DMS114 treated with DMSO at 0.1 percent for 48 hours (cell line): ENCODE data around the gene SLC27A2.

Source experiments
- DNase-seq: peaks from one replicate; lab custom pipeline; 2025; ENCODE audit not compliant: unreplicated experiment; lab: John Stamatoyannopoulos, UW

SLC27A2 gene

GRCh38 chr15:50235794-50236193 lies 53.8 kb downstream of the SLC27A2 start:
- no peak for DNase-seq

- DNase-seq = no peak
These were observed 54.4 kb downstream of the SLC27A2 start for GRCh38 chr15:50236433-50236832.

DNA sequence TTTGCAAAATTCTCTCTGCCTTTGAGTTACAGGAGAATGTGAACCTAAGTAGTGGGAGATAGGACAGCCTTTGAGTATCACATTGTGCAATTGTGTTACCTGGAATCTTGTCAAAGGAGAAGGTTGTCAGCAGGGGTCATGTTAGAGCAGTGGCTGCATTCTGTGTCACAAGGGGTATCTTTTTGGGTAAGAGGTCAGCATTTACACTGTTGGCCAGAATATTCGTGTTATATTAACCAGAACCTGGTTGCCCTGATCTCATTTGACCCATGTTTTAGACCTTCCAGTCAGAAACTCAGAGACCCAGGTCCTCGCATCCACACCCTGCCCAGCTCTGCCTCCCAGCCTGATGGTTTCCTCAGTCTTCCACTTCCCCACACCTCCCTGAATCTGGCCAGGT lies 56.3 kb downstream of the SLC27A2 start:
- DNase-seq = no peak

- no peak for DNase-seq
These were observed 59.9 kb downstream of the SLC27A2 start for GRCh38 chr15:50241684-50242450.

DNA sequence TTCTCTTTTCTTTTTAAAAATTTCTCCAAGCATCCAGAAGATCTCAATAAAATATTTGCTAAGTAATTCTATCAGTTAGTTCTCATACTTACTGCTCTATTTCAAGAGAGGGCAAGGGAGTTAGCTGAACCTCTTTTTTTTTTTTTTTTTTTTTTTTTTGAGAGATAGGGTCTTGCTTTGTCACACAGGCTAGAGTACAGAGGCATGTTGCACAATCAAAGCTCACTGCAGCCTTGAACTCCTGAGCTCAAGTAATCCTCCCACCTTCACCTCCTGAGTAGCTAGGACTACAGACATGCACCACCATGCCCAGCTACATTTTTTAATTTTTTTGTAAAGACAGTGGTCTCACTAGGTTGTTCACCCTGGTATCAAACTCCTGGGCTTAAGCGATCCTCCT lies 62.2 kb downstream of the SLC27A2 start:
- no peak for DNase-seq

DNA sequence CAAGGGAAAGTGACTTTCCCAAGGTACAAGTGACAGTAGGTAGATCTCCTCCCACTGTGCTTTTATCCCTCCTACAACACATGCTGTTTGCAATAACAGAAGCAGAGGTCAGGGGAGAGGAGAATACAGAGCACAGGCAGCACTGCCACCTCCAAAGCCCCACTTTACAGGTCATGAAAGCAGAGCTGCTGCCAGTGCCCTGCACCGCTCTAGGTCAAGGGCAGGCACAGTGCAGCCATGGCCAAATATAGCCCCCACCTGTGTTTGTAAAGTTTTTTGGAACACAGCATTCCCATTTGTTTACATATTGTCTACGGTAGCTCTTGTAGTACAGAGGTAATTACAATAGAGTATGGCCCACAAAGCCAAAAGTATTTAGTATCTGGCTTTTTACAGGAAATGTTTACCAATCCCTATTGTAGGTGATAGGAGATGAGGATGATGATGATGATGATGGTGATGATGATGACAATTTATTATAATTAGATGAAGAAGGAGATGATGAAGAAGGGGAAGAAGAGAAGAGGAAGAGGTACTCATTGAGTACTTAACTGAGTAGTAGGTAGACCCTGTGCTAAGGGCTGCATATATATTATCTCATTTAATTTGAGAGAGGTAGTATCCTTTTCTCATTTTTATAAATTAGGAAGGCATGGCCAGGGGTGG lies 63.1 kb downstream of the SLC27A2 start:
- DNase-seq = no peak

DNA sequence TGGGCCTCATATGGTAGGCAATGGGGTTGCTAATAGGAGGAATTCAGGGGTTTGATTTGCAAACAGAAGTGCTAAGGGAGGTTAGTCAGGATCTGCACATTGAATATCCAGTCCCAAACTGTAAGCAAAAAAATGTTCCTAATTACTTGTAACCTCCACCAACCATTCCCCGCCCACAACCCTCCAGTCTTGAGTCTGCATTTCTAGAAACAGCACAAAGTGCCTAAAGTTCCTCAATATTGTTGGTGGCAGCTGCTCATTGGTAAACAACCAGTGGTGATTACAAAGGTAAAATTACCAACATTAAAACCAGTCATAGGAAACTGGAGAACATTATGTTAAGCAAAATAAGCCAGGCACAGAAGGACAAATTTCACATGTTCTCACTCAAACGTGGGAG lies 64.6 kb downstream of the SLC27A2 start:
- DNase-seq = no peak

DNA sequence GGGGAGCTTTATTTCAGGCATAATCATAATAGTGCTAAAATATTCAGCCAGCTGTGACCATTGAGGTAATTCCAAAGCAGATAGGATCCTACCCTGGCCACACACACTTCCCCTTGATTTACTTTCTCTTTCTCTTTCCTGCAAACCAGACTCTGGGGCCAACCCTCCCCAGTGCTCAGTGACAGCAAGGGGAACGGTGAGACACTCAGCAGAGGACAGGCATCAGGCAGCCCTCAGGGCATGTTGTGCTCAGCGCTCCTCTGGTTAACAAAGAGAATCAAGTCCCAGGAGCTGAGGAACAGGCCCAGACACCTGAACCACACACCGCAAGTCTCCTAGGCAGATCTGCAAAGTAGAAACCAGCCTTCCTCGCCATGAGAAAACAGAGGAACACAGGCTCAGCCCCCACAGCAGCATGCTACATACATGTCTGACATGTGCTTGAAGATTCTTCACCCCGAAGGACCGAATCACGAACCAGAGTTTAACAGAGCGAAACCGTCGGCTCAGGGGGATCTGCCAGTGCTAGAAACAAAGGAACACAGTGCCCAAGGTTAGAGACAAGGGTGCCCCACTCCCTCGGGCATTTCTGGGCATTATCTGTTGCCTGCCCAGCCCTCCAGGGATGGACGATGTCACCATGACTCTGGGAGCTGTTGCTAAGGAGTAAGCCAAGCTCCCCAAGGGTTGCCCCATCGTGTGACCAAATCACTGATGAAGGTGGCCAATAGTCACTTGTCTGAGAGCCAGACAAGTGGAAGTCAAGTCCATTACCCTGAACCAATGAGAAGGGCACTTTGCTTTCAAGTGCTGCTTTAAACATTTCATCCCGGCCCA lies 66.0 kb downstream of the SLC27A2 start:
- DNase-seq = no peak

DNA sequence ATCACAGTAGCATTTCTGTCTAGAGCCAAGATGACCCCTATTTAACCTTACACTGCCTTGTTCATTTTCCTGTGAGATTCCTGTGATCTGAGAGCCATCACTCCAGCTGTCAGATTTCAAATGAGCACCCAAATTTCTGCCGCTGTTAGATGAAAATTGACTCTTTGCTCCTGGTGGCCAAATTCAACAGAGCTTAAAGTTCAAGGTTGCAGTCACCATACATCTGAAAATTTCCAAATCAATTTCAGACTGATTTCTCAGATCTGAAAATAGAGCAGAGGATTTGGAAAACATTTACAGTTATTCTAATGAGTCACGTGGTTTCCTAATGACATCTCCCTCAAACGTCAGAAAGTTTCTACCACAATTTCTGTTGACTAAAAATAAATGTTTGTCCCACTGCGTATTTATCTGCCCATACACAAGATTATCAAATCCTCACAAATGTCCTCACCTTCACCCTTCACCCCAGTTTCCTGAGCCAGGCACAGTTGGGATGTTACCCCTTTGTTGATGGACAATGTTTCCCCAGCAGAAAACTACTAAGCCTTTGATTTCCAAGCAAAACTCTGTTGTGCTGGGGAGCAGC lies 67.1 kb downstream of the SLC27A2 start:
- no peak for DNase-seq

GRCh38 chr15:50249704-50250103 lies 67.7 kb downstream of the SLC27A2 start:
- DNase-seq = no peak

GRCh38 chr15:50250760-50251394 lies 68.9 kb downstream of the SLC27A2 start:
- DNase-seq = no peak

DNA sequence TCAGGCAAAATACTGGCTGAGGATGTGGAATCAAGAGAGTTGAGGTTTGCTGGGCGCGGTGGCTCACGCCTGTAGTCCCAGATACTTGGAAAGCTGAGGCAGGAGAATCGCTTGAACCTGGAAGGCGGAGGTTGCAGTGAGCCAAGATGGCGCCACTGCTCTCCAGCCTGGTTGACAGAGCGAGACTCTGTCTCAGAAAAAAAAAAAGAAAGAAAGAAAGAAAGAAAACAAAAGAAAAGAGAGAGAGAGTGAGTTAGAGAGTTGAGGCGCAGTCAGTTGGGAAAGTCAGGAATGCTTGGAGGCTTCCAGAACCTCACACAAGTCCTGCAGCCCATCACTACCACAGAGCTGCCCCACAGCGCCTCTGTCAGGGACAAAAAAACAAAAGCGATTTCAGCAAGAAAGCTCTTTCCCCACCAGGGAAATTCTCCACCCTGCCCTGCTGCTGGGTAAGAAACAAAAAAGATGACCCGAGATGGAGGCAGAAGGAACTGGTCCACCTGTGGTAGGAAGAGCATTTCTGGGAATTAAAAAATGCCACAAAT lies 69.7 kb downstream of the SLC27A2 start:
- no peak for DNase-seq

DNA sequence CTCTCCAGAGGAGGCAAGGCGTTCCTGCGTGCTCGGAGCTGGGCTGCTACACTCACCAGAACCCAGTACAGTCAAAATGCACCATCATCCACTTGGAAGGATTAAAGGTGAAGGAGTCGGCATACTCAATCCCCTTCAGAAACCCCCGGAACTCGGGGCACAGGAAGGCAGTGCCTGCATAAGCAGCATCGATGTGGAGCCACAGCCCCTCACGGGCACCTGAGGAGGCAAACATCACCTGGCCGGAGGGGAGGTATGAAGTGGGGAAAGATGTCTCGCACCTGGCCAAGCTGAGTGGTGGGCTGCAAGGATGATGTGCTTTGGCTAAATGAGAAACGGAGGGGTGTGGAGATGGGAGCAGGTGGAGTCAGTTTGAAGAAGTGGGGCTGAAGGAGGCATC lies 70.6 kb downstream of the SLC27A2 start:
- DNase-seq = no peak

DNA sequence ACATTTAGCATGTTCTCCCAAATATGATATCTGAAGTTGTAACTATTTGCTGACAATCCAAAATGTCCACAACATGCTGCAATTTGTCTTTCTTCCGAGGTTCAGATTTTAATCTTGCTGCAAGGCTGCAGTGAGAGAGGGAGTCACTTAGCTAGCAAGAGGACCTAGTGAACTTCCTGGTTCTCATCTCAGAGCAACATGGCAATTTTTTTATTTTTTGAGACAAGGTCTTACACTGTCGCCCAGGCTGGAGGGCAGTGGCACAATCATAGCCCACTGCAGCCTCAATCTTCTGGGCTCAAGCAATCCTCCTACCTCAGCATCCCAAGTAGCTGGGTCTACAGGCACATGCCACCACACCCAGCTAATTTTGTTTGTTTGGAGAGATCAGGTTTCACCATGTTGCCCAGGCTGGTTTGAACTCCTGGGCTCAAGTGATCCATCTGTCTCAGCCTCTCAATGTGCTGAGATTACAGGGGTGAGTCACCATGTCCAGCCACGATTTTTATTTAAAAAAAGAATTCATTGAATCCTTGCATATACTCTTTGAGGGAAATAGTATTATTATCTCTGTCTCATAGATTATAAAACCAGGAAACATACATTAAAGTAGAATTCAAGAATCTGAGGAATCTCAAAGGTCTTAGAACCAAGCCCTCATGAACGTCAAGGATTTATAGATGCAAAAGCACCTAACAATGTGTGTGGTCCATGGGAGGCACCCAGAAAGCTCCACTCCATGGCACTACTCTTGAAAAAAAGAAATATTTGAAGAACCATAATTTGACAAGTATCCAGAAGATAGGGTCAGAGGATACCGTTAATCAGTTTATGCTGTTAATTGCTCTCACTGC lies 74.4 kb downstream of the SLC27A2 start:
- DNase-seq = no peak

GRCh38 chr15:50257332-50257731 lies 75.3 kb downstream of the SLC27A2 start:
- no peak for DNase-seq

GRCh38 chr15:50257924-50258323 lies 75.9 kb downstream of the SLC27A2 start:
- no peak for DNase-seq

GRCh38 chr15:50259276-50259675 lies 77.3 kb downstream of the SLC27A2 start:
- no peak for DNase-seq

DNA sequence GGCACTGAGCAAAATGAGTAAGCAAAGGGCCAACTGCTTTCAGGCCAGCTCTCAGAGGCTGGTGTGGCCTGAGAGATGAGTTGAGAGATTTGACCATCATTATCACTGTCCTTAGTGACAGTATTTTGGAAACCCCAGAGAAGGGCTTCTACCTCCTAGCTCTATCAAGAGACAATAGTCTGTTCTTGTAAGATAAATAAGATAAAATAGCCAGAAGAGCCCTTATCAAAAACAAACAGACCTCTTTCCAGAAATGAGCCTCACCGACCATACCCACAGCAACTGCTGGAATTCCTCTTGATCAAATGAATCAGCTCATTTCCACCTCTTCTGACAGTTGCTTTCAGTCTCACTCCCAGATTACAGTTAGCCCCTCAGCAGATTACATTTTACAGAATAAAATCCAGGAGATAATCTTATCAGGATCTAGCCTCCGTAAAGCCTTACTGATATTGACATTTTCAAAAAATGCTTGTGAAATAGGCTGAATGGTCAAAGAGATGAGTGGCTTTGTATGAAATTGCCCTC lies 79.0 kb downstream of the SLC27A2 start:
- no peak for DNase-seq

DNA sequence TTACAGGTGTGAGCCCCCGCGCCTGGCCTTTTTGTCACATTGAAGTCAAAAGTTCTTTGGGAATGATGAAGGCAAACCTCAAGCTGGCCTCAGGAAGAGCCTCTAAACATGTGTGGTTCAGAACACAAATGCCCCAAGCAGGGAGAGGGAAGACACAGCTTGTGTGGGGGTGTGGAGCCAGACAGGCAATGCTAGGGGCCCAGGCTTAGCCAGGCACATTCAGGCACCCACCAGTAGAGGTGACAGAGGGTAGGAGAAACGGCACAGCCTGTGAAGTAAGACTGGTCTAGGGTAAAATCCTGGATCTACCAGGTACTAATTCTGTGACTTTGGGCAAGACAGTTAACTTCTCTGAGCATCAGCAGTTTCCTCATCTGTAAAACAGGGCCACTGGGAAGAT lies 80.0 kb downstream of the SLC27A2 start:
- no peak for DNase-seq

DNA sequence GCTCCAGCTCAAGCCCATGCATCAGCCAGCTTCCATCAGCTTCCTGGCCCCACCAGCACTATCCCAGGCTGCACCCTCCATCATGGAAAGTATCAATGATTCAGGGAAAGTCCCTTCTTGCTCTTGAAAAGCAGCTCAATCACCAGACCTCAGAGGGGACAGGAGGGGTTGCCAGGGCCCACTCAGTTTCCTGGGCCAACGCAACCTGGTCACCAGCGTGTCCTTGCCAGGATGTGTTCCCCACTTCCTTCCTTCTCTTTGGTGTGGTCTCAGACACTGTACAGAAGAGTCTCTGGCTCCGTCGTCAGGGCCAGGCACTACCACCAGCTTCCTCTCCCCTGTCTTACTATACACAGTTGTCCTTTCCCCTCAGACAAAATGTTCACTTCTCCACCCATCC lies 80.5 kb downstream of the SLC27A2 start:
- no peak for DNase-seq
